Tibial artery (tissue), 4 donors: ENCODE measurements around the gene OPALIN.

Experiments
- DNase-seq, 2 donors: peaks; one replicate each; pipeline ENCODE4 v3.0.0-alpha.2; 2019
- H3K27ac ChIP-seq, 2 donors: fragments of 200-600 bp; sonication (generic) in 1 of 2; 1 replicate in 1 of 2; 2 replicates in 1 of 2; pipeline ENCODE4 v1.5.1; 2018 to 2019; ENCODE audit warnings: mild to moderate bottlenecking in 1 of 2
- H3K27me3 ChIP-seq, 2 donors: fragments of 200-600 bp; sonication (generic) in 1 of 2; one replicate each; pipeline versions ENCODE4 v1.5.1 to v1.6.0; 2016 to 2019
- H3K36me3 ChIP-seq, 3 donors: fragments of 200-600 bp; sonication (generic) in 2 of 3; one replicate each; pipeline ENCODE4 v1.5.1; 2016 to 2019; ENCODE audit warnings: mild to moderate bottlenecking in 2 of 3
- H3K4me1 ChIP-seq, 4 donors: fragments of 200-600 bp; sonication (generic) in 2 of 4; 1 replicate in 3 of 4; 2 replicates in 1 of 4; pipeline ENCODE4 v1.5.1; 2016 to 2019
- H3K4me3 ChIP-seq, 2 donors: fragments of 200-600 bp; sonication (generic) in 1 of 2; 1 replicate in 1 of 2; 2 replicates in 1 of 2; pipeline ENCODE4 v1.5.1; 2018 to 2019; ENCODE audit warnings: mild to moderate bottlenecking in 2 of 2
- H3K9me3 ChIP-seq, 3 donors: fragments of 200-600 bp; sonication (generic) in 1 of 3; one replicate each; pipeline ENCODE4 v1.5.1; 2016 to 2019
- intact Hi-C: fragments of 100-400 bp; cut with DNase I; formaldehyde crosslinking; loops from one replicate; pipeline ENCODE4 v1.15.0; 2023; ENCODE audit warnings: low total_unique reads
- TF ChIP-seq, protein P1 (sequence below), 2 experiments: fragments of 200-600 bp in 1 of 2; fragments of 450-650 bp in 1 of 2; IDR thresholded peaks; one replicate each; pipeline ENCODE4 v1.5.1; 2017 to 2019; ENCODE audit warnings: antibody characterized with exemption in 2 of 2, mild to moderate bottlenecking in 1 of 2, moderate library complexity in 1 of 2

Gene OPALIN

DNA sequence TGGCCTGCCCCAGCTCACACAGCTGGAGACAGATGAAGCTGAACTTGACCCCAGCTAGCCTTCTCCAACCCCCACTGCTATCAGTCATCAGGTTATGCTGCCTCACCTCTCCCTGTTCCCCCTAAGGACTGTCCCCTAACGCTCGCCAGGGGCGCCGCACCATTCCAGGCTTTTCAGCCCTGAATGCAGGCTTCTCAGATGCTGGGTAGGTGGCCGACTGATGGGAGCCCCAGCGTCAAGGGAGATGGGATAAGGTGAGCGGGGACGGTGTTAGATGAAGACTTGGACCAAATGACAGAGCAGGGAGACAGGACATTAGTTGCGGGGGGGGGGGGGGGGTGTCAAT is 15.8 kb upstream of the OPALIN start:
- intact Hi-C loops, result no loop called here
- H3K4me1 ChIP-seq, result peaks cover 0 to 15% (median 6%) of the 10 kb centered on the region in 4 donors
- no peaks in the 10 kb centered on the region for H3K36me3 ChIP-seq
- peak overlapping the region; percentile 38 to 50 for H3K4me3 ChIP-seq
- peaks cover 0 to 26% of the 10 kb centered on the region in 2 donors for H3K27me3 ChIP-seq
- TF ChIP-seq, protein P1, sequence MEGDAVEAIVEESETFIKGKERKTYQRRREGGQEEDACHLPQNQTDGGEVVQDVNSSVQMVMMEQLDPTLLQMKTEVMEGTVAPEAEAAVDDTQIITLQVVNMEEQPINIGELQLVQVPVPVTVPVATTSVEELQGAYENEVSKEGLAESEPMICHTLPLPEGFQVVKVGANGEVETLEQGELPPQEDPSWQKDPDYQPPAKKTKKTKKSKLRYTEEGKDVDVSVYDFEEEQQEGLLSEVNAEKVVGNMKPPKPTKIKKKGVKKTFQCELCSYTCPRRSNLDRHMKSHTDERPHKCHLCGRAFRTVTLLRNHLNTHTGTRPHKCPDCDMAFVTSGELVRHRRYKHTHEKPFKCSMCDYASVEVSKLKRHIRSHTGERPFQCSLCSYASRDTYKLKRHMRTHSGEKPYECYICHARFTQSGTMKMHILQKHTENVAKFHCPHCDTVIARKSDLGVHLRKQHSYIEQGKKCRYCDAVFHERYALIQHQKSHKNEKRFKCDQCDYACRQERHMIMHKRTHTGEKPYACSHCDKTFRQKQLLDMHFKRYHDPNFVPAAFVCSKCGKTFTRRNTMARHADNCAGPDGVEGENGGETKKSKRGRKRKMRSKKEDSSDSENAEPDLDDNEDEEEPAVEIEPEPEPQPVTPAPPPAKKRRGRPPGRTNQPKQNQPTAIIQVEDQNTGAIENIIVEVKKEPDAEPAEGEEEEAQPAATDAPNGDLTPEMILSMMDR (IDR thresholded peaks at IDR 0.05), result no peak
- DNase-seq, result no peak
- H3K27ac ChIP-seq, result no peak overlapping the region
- H3K9me3 ChIP-seq, result no peaks in the 10 kb centered on the region

DNA sequence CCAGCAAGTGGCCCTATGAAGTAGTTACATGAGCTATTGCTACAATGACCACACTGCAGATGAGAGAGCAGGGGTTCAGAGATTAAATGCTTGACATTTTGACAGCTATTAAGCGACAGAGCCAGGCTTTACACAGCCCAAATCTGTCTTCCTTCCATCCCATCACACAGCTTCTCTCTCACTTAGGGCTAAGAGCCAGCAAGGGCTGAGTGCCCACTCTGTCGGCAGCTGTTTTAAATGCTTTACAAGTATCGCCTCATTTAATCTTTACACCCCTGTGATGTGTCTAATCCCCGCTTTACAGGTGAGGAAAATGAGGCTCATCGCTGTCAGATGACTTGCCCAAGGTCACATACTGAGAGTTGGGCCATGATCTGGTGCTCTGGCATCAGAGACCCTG is 15.2 kb upstream of the OPALIN start:
- no peak overlapping the region for H3K4me3 ChIP-seq
- no peaks in the 10 kb centered on the region for H3K36me3 ChIP-seq
- no peaks in the 10 kb centered on the region for H3K9me3 ChIP-seq
- peaks cover 0 to 15% (median 6%) of the 10 kb centered on the region in 4 donors for H3K4me1 ChIP-seq
- H3K27ac ChIP-seq, result no peak overlapping the region
- TF ChIP-seq, protein P1 (IDR thresholded peaks at IDR 0.05), result no peak
- intact Hi-C loops, result no loop called here
- DNase-seq, result no peak
- H3K27me3 ChIP-seq, result peaks cover 0 to 23% of the 10 kb centered on the region in 2 donors

DNA sequence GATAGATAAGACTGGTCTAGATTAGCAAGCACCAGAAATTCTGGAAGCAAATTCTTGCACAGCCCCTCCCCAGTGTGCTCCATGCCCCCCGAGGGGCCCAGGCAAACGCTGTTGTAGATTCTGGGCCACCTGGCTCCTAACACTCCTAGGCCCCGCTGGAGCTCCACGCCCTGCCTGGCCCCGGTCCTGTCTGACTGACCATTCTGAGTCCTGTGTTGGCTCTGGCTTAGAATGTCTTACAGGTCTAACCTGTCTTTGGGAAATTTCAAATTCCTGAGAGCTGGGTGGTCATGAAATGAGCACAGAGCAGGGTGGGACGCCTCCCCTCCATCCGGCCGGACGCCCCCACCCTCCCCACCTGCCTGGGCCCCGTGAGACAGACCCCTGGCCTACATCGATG is 12.6 kb upstream of the OPALIN start:
- intact Hi-C loops, result no loop called here
- no peak for DNase-seq

DNA sequence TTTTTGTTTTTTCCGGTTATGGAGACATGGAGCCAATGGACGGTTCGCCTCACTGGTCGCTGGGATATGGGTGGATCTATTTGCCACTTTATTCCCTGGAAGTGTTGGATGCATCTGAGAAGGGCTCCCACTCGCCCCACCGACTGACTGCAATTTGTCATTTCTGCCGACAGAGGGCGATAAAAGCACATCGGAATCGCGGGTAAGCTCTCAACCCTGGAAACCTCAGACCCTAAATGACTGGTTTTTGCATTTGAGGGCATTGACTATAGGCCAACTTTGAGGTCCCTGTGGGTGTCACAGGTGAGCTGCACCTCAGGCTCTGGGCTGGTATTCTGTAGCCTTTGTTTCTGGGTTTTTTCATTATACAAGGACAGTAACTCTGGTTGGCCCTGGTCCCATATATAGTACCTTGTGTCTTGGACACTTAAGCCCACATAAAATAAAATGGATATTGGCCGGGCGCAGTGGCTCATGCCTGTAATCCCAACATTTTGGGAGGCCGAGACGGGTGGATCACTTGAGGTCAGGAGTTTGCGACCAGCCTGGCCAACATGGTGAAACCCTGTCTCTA is 11.9 kb upstream of the OPALIN start:
- intact Hi-C loops, result no loop called here
- Histone ChIP-seq H3K27ac (no peak overlapping the region), H3K27me3 (no peaks in the 10 kb centered on the region), H3K4me3 (no peak overlapping the region), H3K4me1 (peaks cover 0 to 31% (median 15%) of the 10 kb centered on the region in 4 donors), H3K9me3 (no peaks in the 10 kb centered on the region), H3K36me3 (no peaks in the 10 kb centered on the region)
- no peak for DNase-seq
- TF ChIP-seq, protein P1 (IDR thresholded peaks at IDR 0.05), result peak; percentile 68 to 75

More for the DNA sequence above, 12.6 kb upstream of the OPALIN start:
- Histone ChIP-seq H3K4me1 (peaks cover 0 to 25% (median 15%) of the 10 kb centered on the region in 4 donors), H3K27ac (no peak overlapping the region), H3K9me3 (no peaks in the 10 kb centered on the region), H3K4me3 (no peak overlapping the region), H3K27me3 (peaks cover 0 to under 1% of the 10 kb centered on the region in 2 donors), H3K36me3 (no peaks in the 10 kb centered on the region)
- TF ChIP-seq, protein P1 (IDR thresholded peaks at IDR 0.05), result no peak

DNA sequence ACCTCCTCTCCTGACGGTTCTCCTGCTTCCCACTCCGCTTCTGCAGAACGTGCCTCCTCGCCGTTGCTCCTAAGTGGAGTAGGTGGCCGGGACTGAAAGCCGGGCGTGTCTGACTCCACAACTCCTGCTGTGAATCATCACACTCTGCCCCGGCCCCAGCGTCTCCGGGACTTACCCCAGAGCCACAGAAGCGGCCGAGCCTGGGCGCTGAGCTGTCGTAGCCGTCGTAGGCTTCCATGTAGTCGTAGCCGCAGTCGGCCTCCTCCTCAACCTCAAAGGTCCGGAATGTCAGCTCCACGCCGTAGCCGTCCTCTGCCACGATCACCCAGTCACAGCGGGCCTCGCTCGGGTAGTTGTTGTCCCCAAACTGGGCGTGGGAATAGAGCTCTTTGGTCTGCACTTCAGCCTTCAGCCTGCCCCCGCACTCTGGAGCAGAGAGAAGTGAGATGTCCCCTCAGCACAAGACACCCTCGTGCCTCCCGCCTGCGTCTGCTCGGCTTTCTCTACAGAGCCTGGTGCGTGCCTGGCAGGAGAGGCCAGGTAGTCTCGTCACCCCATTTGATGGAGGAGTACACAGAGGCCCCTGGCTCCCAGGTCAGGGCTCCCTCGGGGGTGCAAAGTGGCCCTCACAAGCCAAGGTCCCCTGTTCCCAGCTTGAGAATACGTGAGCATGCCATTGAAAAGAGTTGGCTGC is 11.2 kb upstream of the OPALIN start:
- no peaks in the 10 kb centered on the region for H3K27me3 ChIP-seq
- no peak overlapping the region for H3K27ac ChIP-seq
- H3K4me3 ChIP-seq, result no peak overlapping the region
- TF ChIP-seq, protein P1 (IDR thresholded peaks at IDR 0.05), result no peak
- no peaks in the 10 kb centered on the region for H3K36me3 ChIP-seq
- H3K4me1 ChIP-seq, result peaks cover 0 to 27% (median 12%) of the 10 kb centered on the region in 4 donors
- no peaks in the 10 kb centered on the region for H3K9me3 ChIP-seq
- DNase-seq, result no peak
- intact Hi-C loops, result no loop called here
